GM18499 (cell line): ENCODE measurements around the gene SPO11.

Experiments used
- ATAC-seq: cut with Tn5 transposase; IDR thresholded peaks from one replicate; pipeline ENCODE4 v1.9.1; 2021; ENCODE audit warnings: moderate number of reproducible peaks; ENCODE audit not compliant: insufficient read depth, unreplicated experiment

SPO11 gene

DNA sequence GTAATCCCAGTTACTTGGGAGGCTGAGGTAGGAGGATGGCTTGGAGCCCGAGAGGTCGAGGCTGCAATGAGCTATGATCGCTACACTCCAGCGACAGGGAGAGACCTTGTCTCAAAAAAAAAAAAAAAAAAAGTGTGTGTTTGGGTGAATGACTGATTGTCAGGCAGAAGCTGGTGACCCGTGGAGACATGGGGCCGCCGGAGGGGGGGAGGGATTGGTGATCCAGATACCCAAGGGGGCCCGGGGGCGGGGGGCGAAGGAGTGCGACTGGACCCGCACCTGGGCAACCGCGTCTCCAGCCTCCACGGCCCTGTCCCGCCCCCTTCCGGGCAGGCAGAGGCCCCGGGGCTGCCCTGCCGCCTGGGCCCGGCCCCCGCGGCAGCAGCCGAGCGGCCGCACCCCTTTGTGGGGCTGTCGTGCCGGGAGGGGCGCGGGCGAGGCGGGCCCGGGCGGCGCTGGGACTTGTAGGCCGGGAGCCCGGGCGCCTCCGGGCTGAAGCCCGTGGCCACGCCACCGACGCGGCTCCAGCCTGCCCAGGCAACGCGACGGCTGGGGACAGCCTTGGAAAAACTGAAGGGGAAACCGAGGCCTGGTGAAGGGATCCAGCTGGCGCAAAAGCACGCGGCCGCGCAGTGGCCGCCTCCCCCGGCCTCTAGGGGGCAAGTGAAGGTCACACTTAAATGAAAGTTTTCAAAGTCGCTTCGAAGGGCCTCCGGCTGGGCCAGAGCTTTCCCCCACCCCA is 59.5 kb downstream of the SPO11 start:
- ATAC-seq: no peak

DNA sequence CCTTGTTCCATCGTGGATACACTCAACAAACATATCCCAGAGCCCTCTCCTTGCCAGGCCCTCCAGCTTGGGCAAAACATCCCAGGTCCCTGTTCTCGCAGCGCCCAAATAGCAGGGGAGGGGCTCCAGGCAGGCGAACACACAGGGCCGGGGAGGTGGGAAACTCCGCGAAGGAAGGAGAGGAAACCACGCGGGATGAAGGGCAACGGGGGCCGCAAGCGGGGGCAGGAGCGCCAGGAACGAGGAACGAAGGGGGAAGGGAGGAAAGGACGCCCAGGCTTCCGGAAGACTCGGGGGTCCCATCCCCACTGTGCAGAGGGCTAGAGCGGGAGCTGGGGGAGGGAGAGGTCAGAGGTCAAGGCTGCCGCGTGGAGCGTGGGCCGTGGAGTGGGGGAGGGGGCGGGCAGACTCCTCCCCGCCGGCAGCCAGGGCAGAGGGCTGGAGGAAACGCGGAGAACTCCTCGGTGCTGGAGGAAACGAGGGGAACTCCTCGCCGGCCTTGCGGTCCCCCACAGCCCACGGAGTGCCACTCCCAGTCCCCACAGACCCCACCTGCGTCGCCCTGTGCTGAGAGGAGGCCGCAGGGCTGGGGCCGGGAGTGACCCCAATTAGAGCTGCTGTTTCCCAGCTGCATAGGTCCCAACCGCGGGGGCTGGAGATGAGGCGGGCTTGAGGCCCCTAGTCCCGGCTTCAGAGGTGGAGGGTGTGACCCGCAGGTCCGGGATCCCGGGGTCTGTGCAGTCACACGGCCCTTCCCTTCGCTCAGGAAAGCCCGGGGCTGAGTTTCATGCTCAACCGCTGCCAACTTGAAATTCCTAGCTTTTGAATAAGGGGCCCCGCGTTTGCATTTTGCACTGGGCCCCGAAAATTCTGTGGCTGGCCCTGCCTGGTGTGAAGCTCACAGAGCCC is 60.3 kb downstream of the SPO11 start:
- ATAC-seq: no peak

DNA sequence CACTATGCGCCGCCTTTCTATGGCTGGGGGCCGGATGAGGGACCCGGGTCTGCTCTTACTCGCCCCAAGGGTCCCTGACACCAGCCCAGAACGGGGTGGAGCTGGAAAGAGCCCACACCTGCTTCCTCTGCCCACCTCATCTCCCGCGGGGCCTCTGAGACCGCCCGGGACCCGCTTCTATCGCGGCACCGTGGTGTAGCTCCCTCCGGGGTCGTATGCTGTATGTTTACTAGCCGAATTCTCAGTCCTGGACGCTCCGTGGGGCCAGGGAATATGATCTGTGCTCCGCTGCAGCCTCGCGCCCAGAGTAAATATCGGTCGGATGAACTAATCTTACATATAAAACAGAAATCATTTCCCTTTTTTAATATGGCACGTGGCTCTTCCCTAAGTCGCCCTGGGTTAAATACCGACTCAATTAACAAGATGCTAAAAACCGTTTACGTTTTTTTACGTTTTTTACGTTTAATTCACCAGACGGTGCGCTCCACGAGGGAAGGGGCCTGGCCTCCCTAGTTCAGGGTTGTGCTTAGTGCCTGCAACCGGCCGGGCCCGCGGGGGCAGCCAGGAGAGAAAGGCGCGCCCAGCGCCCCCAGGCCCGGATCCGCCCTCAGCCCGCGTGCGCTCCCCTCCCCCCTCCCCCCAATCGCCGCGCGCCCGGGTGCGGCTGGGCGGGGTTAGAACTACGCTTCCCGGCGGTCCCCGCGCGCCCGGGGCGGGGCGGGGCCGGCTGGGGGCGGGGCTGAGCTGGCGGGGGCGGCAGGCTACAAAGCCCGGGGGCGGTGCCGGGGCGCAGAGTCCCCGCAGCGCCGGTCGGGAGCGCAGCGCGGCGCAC is 61.2 kb downstream of the SPO11 start, which contains the start of gene RBM38:
TSS of gene RBM38 (plus strand) at position 793 of the 835 bp plus-strand sequence. CDS start 186 bp downstream, outside the sequence.
- ATAC-seq: no peak

DNA sequence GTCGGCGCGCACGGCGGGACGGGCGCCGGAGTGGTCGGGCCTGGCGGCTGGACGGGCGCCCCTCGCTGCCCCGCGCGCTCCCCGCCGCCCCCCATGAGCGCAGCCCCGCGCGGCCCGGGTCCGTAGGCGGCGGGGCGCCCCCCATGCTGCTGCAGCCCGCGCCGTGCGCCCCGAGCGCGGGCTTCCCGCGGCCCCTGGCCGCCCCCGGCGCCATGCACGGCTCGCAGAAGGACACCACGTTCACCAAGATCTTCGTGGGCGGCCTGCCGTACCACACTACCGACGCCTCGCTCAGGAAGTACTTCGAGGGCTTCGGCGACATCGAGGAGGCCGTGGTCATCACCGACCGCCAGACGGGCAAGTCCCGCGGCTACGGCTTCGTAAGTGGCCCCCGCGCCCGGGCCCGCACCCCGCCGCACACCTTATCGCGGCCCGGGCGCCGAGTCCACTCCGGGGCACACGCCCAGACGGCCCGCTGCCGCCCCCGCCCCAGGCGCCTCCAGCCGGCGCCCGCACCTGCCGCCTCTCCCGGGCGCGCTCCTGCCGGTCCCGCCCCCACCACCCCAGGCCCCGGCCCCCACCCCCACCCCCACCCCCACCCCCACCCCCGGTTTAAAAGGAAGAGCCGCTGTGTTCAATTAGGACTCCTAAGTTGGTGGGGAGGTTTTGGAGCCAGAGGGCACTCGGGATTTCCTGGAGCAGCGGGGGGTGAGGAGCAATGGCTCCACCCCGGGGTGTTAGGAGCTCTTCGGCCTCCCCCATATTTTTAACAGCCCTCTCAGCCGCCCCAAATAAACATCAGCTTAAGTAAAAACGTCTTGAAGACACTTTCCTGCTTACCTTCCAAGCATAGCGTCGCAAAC is 62.1 kb downstream of the SPO11 start:
- no peak for ATAC-seq

DNA sequence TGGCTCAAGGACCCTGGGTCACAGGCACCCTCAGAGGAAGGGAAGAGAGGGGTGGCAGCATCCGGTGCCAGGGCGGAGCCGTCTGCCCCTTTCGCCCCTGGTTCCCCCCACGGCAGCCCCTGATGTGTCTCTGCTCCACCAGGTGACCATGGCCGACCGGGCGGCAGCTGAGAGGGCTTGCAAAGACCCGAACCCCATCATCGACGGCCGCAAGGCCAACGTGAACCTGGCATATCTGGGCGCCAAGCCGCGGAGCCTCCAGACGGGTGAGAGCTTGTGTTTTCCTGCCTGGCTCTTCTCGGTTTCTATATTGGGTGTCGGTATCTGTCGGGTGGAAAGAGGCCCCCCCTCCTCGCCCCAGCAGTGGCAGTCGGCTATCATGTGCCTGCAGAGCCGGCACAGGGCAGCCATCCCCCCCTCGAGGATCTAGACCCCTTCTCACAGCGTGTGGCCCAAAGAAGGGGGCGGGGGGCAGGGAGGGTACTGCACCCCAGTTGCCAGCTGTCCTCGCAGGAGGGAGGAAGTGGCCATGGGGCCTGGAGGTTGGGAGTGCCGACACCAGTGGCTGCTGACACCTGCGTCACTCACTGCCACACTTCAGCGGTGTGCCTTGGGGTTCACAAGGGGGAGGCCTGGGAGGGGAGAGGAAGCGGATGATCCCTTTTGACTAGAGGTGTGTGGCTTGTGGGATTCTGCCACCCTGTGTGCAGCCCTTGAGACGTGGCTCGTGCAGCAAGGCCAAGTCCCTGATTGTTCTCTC is 63.1 kb downstream of the SPO11 start:
- ATAC-seq: no peak
